K562 (cell line): ENCODE measurements around the gene DIS3L. TPM values are rescaled to one million over a fixed set of nuclear protein-coding genes. Genes with fewer than 3 reads are reported as not detected.

Experiments
- CXXC5 ChIP-seq: fragments of 250-450 bp; sonication (Bioruptor Pico); IDR thresholded peaks from 2 replicates; pipeline ENCODE4 v1.8.0; 2022; ENCODE audit warnings: inconsistent platforms, mild to moderate bottlenecking, moderate library complexity
- HMBOX1 ChIP-seq: sonication (generic); IDR thresholded peaks from 2 replicates; pipeline ENCODE4 v1.6.1; 2016
- NR2C1 ChIP-seq, 2 experiments: fragments of 450-650 bp; IDR thresholded peaks; 2 replicates each; pipeline ENCODE4 v1.6.1; 2017; ENCODE audit warnings: mild to moderate bottlenecking in 2 of 2, antibody characterized with exemption in 1 of 2, inconsistent platforms in 1 of 2, missing compliant biosample characterization in 1 of 2, missing genetic modification characterization in 1 of 2
- RAD21 ChIP-seq, 2 experiments: fragments of 250-450 bp in 1 of 2; fragments of 450-650 bp in 1 of 2; sonication (Bioruptor Pico) in 1 of 2; formaldehyde crosslinking in 1 of 2; IDR thresholded peaks in 1 of 2; conservative IDR thresholded peaks in 1 of 2; 2 replicates each; pipeline versions ENCODE4 v1.4.0 to v1.8.0; 2020 to 2022; ENCODE audit warnings: mild to moderate bottlenecking in 2 of 2, moderate library complexity in 1 of 2
- RAD51 ChIP-seq: fragments of 450-650 bp; IDR thresholded peaks from 2 replicates; pipeline ENCODE4 v1.7.1; 2016; ENCODE audit warnings: low read depth, mild to moderate bottlenecking, borderline replicate concordance
- SMAD4 ChIP-seq: fragments of 250-450 bp; sonication (Bioruptor Pico); conservative IDR thresholded peaks from 2 replicates; pipeline ENCODE4 v1.8.0; 2021; ENCODE audit warnings: inconsistent platforms, mild to moderate bottlenecking, moderate library complexity
- SMARCB1 ChIP-seq: IDR thresholded peaks from 2 replicates; pipeline ENCODE4 v1.6.1; 2011; ENCODE audit warnings: improper control_type of control experiment, low read depth; ENCODE audit not compliant: insufficient read length
- SPI1 ChIP-seq: IDR thresholded peaks from 2 replicates; pipeline ENCODE4 v1.6.1; 2011; ENCODE audit warnings: low read depth, low read length, control low read depth, borderline replicate concordance
- SRSF7 ChIP-seq: fragments of 200-400 bp; formaldehyde crosslinking; optimal IDR thresholded peaks from 2 replicates; pipeline ENCODE3; 2017; ENCODE audit warnings: mild to moderate bottlenecking, low read depth, low read length
- ZNF280B ChIP-seq: fragments of 250-450 bp; sonication (Bioruptor Pico); IDR thresholded peaks from 2 replicates; pipeline ENCODE4 v1.5.1; 2021; ENCODE audit warnings: mild to moderate bottlenecking
- ZNF436 ChIP-seq: fragments of 250-450, 450-650 bp; sonication (Bioruptor Pico); formaldehyde crosslinking; IDR thresholded peaks from 2 replicates; pipeline ENCODE4 v1.7.0; 2020; ENCODE audit warnings: mild to moderate bottlenecking
- ZNF609 ChIP-seq: sonication (generic); formaldehyde crosslinking; IDR thresholded peaks from 2 replicates; pipeline ENCODE4 v1.8.1; 2023; ENCODE audit warnings: missing genetic modification reagents, mild to moderate bottlenecking, borderline replicate concordance
- ZNF75A ChIP-seq: fragments of 450-650 bp; formaldehyde crosslinking; IDR thresholded peaks from 2 replicates; pipeline ENCODE4 v1.4.0; 2020; ENCODE audit warnings: mild to moderate bottlenecking
- ZNF766 ChIP-seq: fragments of 200-800 bp; sonication (Bioruptor generic); conservative IDR thresholded peaks from 2 replicates; pipeline ENCODE4 v1.6.1; 2016; ENCODE audit warnings: missing genetic modification characterization, missing compliant biosample characterization
- polyA plus RNA-seq, 8 experiments: library from polyadenylated mRNA; depleted of rRNA in 4 of 8; stranded (reverse) in 5 of 8; unstranded in 3 of 8; fragments of >200 nt; fragmentation: Nextera tagmentation in 2 of 8; fragmentation: Illumina TruSeq in 1 of 8; extraction: Ambion mirVana in 2 of 8; extraction: Trizol in 1 of 8; gene quantifications; 2 replicates each; pipeline versions ENCODE4 v1.2.1 to v1.2.3, GENCODE V29; 2011 to 2014; ENCODE audit warnings: inconsistent platforms in 1 of 8, missing spikeins in 1 of 8
- total RNA-seq, 7 experiments: library from RNA; depleted of rRNA in 6 of 7; stranded (reverse); fragments of >200 nt in 6 of 7; fragmentation: Illumina TruSeq in 2 of 7; extraction: Trizol in 2 of 7; gene quantifications; 2 replicates each; pipeline versions ENCODE4 v1.2.1 to v1.2.3, GENCODE V29; 2011 to 2021; ENCODE audit warnings: low replicate concordance in 1 of 7
- TF ChIP-seq, protein P1 (sequence below): fragments of 250-450 bp; sonication (Bioruptor Pico); IDR thresholded peaks from 2 replicates; pipeline ENCODE4 v1.5.0; 2021; ENCODE audit warnings: mild to moderate bottlenecking, moderate library complexity

Gene DIS3L
- total and polyA plus RNA-seq, 9 of the 15 experiments (the other 6 are each of a cell fraction or from before 2014, with no cell fraction given) = 5.9 to 34.6 (median 16.9) TPM

DNA sequence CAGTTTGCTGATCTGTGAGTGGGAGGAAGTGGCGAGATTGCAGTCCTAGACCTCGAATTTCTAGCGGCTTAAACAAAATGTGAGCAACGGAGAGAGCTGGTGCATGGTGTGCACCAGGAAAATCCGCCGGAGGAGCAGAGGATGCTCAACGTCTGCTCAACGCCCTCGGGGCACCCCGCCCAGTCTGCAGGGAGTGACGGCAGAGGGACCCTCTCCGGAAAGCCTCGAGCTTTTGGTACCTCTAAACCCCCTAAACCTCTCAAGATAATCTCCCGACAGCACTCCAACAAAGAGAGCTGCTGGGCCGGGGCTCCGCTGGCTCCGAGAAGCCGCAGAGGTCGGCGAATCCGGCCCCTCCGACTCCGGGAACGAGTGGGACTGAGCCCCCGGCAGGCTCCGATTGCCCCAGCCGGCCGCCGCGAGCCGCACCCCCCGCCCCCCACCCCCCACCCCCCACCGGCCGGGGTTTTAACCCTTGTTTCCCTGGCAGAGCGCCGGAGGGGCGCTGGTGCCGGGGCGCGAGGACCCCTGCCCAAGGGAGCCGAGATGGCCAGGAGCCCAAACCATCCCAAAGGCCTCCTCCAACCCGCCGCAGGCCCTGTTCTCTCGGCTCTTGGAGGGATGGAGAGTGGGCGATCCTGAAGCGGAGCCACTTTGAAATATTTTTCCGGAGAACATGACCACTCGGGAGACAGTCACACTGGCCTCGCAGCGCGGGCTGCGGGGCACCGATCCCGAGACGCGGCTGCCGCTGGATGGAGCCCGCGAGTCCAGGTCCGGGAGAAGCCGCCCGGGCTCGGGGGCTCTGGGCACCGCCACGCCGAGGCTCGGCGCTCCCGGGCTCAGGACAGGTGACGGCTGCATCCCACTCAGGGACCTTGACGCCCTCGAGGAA is 41.3 kb upstream of the DIS3L start (continued):
- TF ChIP-seq, protein P1, sequence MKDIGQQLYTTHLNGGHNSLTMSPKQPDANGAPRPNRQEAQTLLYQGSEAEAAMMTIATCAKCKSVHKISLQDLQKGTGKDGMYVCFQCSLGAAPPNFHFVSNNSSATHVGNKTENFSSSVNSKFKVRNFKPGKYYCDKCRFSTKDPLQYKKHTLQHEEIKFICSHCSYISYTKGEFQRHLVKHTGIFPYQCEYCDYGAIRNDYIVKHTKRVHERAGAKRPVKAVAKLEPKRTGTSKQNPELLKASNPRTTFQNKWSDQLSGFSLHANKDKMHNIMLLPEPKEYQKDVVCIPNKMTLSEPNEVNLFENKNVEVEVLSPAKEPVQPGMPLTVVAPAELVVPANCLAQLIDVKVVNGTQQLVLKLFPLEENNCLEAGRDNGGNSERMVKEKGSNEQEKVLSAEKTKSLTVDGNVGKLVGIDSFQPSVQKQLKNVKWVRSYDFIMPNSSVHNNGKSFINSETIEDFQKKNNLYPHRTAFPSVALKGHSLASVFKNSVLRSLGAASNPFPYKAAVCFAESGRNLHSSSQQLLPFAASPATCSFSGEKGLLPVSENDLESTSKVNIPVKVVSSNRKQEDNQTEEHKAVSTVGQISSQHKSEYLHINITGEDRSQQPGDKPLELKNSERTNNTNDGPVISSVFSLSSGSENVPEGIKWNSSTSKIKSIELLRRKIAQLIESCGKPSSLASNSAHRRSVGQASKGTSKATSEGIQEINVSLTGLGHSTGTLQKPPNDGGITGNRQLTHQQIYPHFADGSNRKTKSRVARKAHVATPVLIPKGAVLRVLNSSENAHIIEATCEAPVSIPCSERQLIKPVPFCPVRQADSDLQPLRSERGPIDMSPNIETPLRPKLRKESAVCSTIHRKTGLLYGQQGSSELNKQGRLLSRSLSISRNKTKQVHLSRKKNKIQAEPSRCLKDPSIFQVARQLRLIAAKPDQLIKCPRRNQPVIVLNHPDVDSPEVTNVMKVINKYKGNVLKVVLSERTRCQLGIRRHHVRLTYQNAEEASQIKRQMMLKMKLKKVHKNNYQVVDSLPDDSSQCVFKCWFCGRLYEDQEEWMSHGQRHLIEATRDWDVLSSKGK = no peak
- TF ChIP-seq SMAD4 (CRISPR knock-in tag) = 0 out of 2 replicates have a peak, but pooled peaks have one; percentile 23
- no peak for TF ChIP-seq HMBOX1
- no peak for TF ChIP-seq ZNF280B
- TF ChIP-seq SRSF7 = no peak
- TF ChIP-seq RAD51 = no peak
- TF ChIP-seq ZNF436 (CRISPR knock-in tag) = no peak
- TF ChIP-seq RAD21 (CRISPR knock-in tag; conservative IDR thresholded peaks at IDR 0.05 in 1 of 2, IDR thresholded peaks at IDR 0.05 in 1 of 2) = peak; percentile 64 to 74
- no peak for TF ChIP-seq SMARCB1
- peak; percentile 36; the same call in 1 of the 2 replicates for TF ChIP-seq SPI1
- TF ChIP-seq NR2C1 (IDR thresholded peaks at IDR 0.05) = no peak
- no peak for TF ChIP-seq NR2C1 (tag; IDR thresholded peaks at IDR 0.05)
- no peak for TF ChIP-seq ZNF75A (CRISPR knock-in tag)
- TF ChIP-seq CXXC5 (CRISPR knock-in tag) = 0 out of 2 replicates have a peak, but pooled peaks have one; percentile 13
- no peak for TF ChIP-seq ZNF609 (CRISPR knock-in tag)
- no peak for TF ChIP-seq ZNF766
